Inferior parietal cortex (tissue), 1 donor: ENCODE results near the gene ANK3.

ENCODE experiments used
- DNase-seq: peaks from one replicate; pipeline ENCODE4 v3.0.0-alpha.2; 2016; ENCODE audit errors: extremely low spot score

The ANK3 gene

DNA sequence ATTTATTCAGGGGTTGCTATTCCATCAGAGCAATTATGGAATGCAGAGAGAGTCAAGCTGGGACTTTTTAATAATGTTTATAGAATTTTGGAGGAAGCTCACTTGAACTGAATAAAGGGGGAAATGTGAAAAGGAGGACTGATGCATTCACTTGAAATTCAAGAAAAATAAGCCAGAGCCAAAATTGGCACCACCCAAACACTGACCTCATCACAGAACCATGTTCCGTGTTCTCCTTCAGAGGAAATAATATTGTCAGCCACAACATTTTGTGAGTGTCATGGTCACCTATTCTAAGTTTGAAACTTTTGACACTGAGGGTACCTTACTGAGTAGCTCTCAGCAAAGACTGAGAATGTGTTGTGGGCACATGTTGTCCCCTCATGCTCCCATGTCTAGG, 207.0 kb downstream of the ANK3 start:
- DNase-seq, result no peak

DNA sequence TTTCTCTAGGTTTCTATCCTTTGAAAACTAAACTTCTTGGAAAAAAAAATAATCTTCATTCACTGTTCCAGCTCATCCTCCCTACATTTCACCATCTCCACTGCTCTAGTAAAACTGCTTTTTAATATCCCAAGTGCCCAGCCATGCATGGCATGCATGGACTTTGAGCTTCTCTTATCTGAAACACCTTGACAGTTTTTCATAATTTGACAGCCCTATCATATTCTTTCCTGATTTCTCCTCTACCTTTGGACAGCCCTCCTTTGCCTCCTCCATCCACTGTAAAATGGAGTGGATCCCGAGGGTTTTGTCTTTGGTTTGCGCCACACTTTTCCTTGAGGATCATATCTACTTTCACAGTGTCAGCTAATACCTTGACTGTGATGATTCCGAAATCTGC, 212.8 kb downstream of the ANK3 start:
- DNase-seq, result no peak

DNA sequence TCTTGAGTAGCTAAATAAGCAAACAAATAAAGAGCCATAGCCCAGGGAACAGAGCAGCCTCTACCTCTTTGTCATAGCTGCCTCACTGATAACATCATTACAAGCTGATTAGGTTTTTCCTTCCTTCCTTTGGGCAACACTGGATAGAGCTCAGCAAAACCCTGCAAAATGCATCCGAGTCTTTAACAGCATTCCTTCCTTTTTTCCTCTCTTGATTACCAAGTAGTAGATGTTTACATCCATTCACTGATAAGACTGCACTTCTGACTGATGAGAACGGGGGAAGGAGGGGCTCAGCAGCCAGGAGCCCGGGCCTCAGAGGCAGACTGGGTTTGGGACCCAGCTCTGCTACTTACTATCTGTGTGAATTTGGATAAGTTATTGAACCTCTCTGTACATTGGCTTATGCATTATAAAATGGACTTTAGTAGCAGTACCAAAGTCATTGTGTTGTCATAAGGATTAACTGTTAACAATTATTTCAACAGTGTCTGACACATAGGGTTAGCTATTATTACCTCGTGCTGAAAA, 214.2 kb downstream of the ANK3 start:
- DNase-seq, result no peak

DNA sequence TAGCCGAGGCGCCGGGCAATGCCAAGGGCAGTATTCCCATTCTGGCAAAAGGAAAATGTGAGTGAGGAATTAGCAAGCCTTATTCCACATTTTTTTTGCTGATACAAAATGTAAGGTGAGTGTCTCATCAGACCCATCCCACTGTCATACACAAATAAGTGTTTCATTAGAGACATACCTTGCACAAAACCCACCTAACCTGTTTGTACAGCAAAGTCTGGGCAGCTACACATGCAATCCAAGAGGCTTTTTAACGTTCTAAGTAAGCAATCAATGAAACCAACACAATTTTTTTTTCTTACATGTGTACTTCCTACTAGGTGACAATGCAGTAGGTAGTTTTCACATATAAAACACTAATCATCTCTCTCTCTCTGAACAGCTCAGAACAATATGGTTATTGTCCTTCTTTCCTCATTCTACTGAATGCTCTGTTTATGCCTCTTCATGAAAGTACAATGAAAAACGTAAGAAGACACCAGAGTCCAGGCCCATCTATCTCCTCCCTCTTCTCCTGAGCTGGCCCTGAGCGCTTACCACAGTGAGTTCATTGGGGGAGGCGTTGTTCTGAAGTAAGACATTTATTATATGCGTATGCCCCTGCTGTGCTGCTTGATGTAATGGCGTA, 217.2 kb downstream of the ANK3 start:
- no peak for DNase-seq

DNA sequence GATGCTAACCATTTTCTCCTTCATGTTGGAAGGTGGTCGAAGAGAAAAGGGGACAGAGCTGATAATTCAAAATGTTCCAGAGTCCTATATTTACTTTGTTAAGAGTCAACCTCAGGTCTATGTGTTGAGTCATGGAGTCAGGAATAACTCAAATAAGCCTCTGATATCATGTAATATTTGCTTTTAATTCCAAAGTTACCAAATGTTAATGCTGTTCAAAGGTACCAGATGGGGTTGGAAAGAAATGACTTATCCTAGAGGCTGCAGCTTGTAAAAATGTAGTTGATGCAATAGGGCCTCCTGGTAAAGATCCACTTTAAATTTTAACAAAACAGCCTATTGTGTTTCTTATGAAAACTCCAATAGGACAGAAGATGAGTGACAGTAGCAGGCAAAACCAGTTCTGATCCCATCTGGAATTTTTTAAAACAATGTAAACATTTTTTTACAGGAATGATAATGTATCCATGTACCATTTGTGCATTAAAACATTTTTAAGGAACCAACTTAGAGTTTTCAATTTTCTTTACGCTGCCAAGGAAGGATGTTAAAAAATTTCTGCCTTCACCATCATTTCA, 218.2 kb downstream of the ANK3 start:
- DNase-seq, result no peak

DNA sequence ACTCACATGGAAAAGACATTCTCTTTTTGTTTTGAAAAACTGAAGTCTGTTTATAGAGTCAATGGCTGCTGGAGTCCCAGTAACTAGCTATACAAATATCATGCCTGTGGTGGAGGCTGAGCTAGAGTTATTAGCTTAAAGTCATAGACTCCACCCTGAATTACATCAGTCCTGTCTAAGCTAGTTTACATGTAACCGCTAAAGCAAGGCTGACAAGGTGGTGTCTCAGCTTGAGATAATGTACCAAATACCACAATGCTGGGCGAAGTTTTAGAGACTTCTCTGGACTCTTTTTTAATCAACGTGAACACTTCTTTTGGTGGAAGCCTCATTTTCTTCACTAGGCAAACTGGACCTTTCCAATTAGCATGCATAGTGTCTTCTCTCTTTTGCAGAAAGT, 219.4 kb downstream of the ANK3 start:
- DNase-seq, result no peak

DNA sequence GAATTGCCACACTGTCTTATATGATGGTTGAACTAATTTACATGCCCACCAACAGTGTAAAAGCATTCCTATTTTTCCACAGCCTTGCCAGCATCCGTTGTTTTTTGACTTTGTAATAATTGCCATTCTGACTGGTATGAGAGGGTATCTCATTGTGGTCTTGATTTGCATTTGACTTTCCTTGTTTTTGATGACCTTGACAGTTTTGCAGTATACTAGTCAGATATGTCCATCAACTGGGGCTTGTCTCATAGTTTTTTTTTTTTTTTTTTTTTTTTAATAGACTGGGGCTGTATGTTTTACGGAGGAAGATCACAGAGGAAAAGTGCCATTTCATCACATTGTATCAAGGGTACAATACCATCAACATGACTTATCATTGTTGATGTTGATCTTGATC, 220.6 kb downstream of the ANK3 start:
- no peak for DNase-seq

DNA sequence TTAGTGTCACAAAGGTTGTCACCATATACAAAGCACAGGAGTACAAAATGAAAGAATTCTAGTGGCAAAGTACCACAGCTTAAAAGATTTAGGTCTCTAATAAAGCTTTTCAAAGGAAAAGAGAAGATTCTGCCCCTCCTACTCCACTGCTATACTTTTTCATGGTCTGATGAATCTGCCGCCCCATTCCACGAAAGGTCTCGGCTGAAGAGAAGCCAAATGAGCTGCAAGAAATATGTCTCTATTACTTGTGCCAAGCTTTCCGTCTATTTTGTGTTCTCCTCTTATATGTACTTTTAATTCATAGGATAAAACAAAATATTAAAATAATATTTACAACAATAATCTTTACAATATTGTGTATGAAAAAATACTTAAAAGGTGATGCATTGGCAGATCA, 222.6 kb downstream of the ANK3 start:
- DNase-seq, result no peak

DNA sequence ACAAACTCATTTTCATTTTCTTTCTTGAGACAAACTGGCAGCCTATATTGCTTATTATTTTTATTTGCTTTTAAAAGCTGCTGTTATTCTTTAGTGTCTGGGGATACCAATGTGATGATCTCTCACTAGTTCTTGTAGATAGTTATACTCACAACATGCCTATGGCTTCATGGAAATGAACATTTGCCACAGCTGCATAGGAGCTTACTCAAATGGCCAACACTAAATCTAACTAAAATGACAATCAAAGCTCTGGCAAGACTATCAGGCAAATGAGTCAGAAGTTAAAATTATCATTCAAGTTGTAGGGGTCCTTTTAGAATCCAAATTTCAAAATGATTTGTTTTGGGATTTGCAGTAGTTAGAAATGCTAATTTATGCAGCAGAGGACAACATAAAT, 225.9 kb downstream of the ANK3 start:
- no peak for DNase-seq

DNA sequence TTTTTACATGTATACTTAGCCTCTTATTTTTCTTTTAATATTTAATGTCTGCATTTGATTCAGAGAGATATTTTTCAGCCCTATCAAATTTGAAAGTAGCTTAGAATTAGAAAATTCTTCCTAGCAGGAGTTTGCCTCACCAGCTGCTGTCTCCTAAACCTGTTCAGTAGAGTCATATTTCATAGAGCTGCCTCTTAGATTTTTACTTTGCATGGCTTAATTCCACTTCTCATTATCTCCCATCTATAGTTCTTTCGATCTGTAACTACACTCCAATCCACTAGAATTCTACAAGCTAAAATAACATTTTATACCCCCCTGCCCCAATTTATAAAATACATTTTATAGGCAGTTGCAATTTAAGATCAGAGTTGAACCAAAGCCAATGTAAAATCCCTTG, 227.0 kb downstream of the ANK3 start:
- no peak for DNase-seq

DNA sequence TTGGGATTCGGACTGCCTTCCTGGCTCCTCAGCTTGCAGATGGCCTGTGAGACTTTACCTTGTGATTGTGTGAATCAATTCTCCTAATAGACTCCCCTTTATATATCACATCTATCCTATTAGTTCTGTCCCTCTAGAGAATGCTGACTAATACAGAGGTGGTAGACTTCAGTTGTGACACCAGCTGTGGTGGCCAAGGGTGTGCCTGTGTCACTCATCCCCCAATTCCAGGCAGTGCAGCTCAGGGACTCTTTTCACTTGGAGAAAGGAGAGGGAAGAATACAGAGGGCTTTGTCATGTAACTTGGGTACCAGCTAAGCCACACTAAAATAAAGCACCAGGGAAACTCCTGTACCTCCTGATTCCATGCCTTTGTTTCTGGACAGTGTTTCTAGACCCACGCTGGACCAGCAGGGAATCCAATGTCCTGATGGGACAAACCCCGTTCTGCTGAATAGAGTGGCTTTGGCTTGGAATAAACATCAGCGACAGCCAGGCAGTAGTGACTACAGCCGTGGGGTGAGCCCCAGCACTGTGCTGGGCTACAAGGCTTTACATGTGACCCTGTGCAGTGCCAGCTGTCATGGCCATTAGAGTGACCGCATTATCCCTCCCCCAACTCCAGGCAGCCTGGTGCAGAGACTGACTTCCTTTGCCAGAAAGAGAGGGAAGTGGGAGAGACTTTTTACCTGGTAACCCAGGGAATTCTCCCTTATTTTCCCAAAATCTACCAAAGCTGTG, 233.6 kb downstream of the ANK3 start:
- no peak for DNase-seq

DNA sequence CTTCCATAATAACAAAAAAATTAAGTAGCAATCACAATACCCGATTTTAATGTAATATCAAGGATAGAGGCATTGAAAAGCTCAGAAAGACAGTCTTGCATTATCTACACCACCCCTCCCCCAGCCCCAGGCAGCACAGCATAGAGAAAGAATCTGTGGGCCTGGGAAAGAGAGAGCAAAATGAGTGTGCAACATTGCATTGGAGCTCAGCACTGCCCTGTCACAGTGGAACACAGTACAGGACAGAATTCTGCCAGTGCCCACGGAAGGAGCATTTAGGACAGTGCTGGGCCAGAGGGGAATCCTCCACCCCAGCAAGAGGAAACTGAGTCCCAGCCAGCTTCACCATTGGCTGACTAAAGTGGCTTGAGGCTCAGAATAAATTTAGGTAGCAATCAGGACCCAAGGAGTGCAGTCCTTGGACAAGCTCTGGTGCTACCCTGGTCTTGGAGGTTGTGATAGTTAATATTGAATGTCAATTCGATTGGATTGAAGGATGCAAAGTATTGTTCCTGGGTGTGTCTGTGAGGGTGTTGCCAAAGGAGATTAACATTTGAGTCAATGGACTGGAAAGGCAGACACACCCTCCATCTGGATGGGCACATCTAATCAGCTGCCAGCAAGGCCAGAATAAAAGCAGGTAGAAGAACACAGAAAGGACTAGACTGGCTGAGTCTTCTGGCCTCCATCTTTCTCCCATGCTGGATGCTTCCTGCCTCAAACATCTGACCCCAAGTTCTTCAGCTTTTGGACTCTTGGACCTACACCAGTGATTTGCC, 234.4 kb downstream of the ANK3 start:
- DNase-seq, result no peak

DNA sequence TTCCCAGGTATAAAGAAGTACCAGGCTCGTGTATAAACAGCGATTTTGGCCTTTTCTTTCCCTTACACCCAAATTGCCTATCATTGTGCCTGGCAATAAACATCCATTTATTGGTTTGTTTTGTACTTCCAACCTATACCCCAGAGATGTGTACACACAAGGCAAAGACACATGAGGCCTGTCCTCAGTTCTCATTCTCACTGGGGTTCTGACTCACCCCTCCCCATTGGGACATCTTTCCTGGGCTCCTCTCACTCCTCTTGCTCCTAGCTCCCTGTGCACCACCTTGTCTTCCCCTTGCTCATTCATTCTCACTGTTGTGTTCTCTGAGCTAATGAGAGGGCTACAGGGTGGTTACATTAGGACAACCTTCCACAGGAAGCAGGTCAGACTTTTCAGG, 240.7 kb downstream of the ANK3 start:
- no peak for DNase-seq

DNA sequence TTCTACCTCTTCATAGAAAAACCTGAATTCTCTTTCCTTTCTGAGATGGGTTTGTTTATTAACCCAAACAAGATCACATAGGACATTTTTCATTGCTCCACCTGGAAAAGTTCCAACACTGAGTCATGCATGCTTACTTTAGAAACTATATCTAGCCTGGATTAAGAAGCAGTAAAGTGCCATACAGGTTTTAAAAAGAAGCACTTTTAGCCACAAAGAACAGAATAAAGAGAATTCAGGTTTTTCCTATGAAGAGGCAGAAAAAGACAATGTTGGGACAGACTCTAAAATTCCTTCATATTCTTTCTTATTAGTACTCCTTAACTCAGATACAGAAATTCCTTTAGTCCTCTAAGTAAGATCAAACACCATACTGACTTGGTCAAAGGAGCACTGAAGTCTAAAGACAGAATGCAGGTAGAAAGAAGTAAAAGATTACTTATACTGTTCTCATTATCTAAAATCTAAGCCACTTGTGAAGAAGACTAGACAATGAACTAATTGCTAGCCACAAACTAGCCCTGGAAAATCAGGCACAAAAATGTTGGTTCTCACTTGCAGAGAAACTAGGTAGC, 241.3 kb downstream of the ANK3 start:
- no peak for DNase-seq

DNA sequence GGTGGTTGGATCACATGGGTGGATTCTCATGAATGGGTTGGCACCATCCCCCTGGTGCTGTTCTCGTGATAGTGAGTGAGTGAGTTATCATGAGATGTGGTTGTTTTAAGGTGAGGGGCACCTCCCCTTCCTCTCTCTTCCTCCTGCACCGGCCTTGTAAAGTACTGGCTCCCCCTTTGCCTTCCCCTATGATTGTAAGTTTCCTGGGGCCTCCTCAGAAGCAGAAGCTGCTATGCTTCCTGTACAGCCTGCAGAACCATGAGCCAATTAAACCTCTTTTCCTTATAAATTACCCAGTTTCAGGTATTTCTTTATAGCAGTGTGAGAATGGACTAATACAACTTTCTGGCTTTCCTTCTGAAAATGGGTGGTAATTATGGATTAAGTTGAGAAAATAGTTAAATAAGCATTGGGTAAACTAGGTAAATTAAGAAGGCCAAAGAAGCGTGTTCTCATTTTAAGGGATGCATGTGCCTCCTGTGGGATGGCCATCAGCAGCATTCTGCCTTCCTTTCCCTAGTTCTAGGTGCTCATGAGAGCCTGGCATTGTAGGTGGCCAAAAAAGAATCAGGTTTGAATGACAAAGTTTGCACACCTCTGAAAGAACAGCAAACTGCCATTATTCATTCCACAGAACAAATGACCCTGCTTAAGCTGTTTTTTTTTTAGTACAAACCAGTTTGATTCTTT, 242.0 kb downstream of the ANK3 start:
- DNase-seq, result no peak

DNA sequence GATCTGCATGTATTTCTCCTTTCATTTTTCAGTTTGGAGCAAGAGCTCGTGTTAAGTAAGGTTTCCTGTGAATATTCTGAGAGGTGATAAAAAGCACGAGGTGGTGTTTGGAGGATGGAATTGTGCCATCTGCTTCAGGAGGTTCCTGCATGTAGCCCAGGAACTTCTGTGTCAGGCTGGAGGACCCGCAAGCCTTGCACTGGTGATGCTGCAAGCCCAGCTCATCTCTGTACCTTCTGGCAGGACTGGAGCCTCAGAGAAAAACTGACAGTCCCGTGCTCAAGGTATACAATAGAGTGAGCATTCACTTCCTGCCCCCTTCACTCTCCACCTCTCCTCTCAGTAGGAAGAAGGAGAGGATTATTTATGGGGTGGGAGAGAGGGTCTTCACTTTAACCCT, 242.7 kb downstream of the ANK3 start:
- DNase-seq, result peak; percentile 28

DNA sequence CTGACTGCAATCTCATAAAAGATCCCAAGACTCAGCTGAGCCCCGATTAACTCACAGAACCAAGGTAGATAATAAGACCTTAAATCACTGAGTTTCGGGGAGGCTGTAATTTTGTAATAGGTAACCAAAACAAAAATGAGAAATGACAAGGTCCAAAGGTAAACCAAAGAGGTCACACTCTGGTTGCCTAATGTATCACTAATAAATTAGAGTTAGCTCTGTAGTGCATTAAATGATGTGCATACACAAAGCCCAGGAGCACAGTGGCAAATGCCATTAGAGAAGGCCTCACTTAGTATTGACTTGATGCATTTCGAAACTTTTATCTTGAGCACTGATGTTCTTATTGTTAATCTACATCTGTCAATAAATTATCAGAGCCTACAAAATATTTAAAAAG, 245.6 kb downstream of the ANK3 start:
- DNase-seq, result no peak

DNA sequence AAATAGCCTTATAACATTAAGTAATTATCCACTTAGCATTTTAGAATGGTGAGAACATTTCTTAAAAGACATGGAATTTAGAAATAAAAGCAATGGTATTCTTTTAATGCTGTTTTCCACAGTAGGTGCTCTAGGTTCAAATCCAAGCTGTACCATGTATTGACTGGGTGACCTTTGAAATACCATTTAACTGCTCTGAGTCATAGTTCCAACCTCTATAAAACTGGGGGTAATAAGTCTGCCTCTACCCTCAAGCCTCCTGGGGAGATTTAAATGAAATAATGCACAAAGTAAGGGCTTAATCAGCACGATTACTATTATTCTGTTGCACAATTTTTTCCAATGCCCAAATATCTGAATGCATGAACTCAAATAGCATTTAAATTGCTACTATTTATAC, 246.9 kb downstream of the ANK3 start:
- no peak for DNase-seq

DNA sequence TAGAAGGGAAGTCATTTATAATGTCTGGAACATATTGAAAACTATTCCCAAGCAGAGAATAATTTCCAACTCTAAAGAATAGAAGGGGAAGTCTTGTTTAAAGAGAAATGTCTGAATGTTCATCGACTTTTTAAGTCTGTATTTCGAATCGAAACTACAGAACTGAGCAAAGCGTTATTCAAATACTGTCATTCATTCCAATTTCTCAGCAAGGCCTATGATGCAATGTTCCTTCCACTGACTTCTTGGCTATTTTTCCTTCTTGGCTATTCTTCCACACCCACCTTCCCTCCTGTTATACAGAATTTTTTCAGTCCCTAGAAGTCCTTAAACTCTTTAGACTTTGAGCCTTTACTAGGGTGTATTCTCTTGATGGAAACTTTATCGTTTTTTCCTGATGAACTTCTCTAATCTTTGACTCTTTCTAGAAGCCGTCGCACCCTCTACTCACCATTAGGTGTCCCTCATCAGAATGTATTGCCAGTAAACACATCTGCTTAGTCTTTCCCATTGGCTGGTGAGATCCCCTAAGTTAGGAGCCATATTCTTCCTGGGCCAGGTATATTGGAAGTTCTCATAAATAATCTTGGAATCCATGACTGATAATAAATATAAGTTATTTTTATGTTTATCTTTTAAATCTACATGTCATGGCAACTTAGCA, 247.6 kb downstream of the ANK3 start:
- DNase-seq, result no peak

DNA sequence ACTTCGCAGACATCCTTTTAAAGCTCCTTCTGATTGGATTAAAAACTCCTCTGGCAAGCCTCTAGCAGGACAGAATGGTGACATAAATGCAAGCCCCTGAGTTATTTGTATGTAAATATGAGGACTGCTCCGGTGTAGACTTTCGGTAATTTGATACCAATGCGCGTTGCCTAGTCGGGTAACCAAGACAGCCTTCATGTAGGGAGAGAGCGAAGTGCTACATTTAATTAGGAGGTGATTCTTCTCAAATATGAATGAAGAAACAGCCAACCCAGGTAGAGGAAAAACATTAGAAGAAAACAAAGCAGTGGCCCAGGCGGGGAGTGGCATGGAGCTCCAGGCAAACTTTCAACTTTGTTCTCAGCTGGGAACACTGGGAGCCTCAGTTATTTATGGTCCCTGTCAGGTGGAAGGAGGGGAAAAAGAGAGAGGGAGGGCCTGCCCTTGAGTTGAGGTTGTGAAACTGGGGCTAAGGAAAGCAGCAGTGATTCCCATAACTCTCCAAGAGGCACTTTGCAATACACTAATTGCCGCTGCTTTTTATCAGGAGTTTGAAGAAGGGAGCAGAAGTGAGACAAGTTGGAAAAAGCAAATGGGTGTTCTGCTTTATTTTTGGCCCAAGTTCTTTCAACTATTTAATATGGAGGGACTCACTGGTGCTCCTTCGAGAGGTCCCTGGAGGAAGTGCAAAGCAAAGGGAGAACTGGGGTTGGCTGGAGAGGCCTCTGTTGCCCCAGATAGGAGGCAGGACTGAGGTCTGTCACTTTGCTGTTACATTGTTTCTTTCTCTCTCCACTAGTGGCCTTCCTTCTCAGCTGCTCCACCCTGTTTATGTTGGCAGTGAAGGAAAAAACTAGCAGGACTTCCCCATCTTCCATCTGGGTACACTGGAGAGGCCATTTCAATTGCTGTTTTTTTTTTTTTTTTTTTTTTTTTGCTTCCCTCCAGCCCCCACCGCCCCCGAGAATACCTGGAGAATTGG, 248.7 kb downstream of the ANK3 start:
- DNase-seq, result no peak
